ENCODE data around the gene PGLYRP1. TPM values are rescaled to one million over a fixed set of nuclear protein-coding genes. Genes with fewer than 3 reads are reported as not detected.

PGLYRP1 gene
- total and polyA plus RNA-seq, 2 of the 13 experiments (the other 11 are each of a cell fraction or from before 2014, with no cell fraction given): not detected

GRCh38 chr19:45976178-45976577 is 46.7 kb downstream of the PGLYRP1 start:
- POLR2A ChIA-PET: no interaction called here
- H3K27me3 ChIP-seq (ENCODE audit: control insufficient read depth in 1 of 2, insufficient read depth in 2 of 2, low read length in 2 of 2): peaks cover 1 to 40% of the 10 kb centered on the region in 2 experiments
- H3K36me3 ChIP-seq (replicated peaks in 1 of 2; ENCODE audit: control insufficient read depth in 1 of 2, insufficient read depth in 2 of 2, low read length in 2 of 2): no peaks in the 10 kb centered on the region
- H2AFZ ChIP-seq (ENCODE audit: low read length): no peak overlapping the region
- no TSS peak for BruUV-seq (replicated peaks)
- H3K9ac ChIP-seq (ENCODE audit: insufficient read depth, low read depth, low read length): no peak overlapping the region
- no peak overlapping the region for H3K27ac ChIP-seq (ENCODE audit: extremely low read length, insufficient read depth, low read length)
- ATAC-seq (no peak), FAIRE-seq (no peak), DNase-seq (ENCODE audit: low spot score) (no peak)
- intact Hi-C loops (cut with micrococcal nuclease; ENCODE audit: unreplicated experiment) (no loop called here), in situ Hi-C loops (cut with HindIII; ENCODE audit: extremely low pct_ligation_motif_present, low pct_unique_long_range_greater_than_20kb) (no loop called here)
- CTCF ChIA-PET (ENCODE audit: low intra/inter-chr PET ratio, low total read pairs): no interaction called here
- no peak overlapping the region for H3K4me3 ChIP-seq (replicated peaks in 1 of 3; ENCODE audit: insufficient read depth in 1 of 3, low read depth in 2 of 3, low read length in 3 of 3)
- H3K4me1 ChIP-seq (ENCODE audit: insufficient read depth, low read length): no peaks in the 10 kb centered on the region
- WGBS (ENCODE audit: low lambda C conversion rate): 20% methylated on average over 4 of the region's 14 CpGs
- H3K4me2 ChIP-seq (ENCODE audit: low read depth, low read length): no peak overlapping the region
- TF ChIP-seq ZNF235 (CRISPR knock-in tag; IDR thresholded peaks at IDR 0.05; ENCODE audit: borderline replicate concordance) (no peak), RFX1 (IDR thresholded peaks at IDR 0.05) (0 out of 2 replicates have a peak, but pooled peaks have one; percentile 40)
- H3K9me3 ChIP-seq (ENCODE audit: low read length): no peaks in the 10 kb centered on the region
- no peaks in the 10 kb centered on the region for H4K20me1 ChIP-seq (ENCODE audit: insufficient read depth, low read length)
- H3K79me2 ChIP-seq (ENCODE audit: insufficient read depth, low read length): no peaks in the 10 kb centered on the region

GRCh38 chr19:45975306-45976070 is 47.4 kb downstream of the PGLYRP1 start:
- H3K27me3 ChIP-seq (ENCODE audit: control insufficient read depth in 1 of 2, insufficient read depth in 2 of 2, low read length in 2 of 2): peaks cover 1 to 40% of the 10 kb centered on the region in 2 experiments
- no peaks in the 10 kb centered on the region for H3K36me3 ChIP-seq (replicated peaks in 1 of 2; ENCODE audit: control insufficient read depth in 1 of 2, insufficient read depth in 2 of 2, low read length in 2 of 2)
- no peak for DNase-seq (ENCODE audit: low spot score)
- no peaks in the 10 kb centered on the region for H3K79me2 ChIP-seq (ENCODE audit: insufficient read depth, low read length)
- ChIA-PET POLR2A (no interaction called here), CTCF (ENCODE audit: low intra/inter-chr PET ratio, low total read pairs) (no interaction called here)
- H3K9me3 ChIP-seq (ENCODE audit: low read length): no peaks in the 10 kb centered on the region
- intact Hi-C loops (cut with micrococcal nuclease; ENCODE audit: unreplicated experiment): no loop called here
- no peak overlapping the region for H3K9ac ChIP-seq (ENCODE audit: insufficient read depth, low read depth, low read length)
- WGBS (ENCODE audit: low lambda C conversion rate): 10% methylated on average over 7 of the region's 11 CpGs
- no peak overlapping the region for H3K27ac ChIP-seq (ENCODE audit: extremely low read length, insufficient read depth, low read length)
- H2AFZ ChIP-seq (ENCODE audit: low read length): no peak overlapping the region
- no peak for FAIRE-seq
- no peak for ATAC-seq
- in situ Hi-C loops (cut with HindIII; ENCODE audit: extremely low pct_ligation_motif_present, low pct_unique_long_range_greater_than_20kb): no loop called here
- H3K4me3 ChIP-seq (replicated peaks in 1 of 3; ENCODE audit: insufficient read depth in 1 of 3, low read depth in 2 of 3, low read length in 3 of 3): no peak overlapping the region
- no TSS peak for BruUV-seq (replicated peaks)
- H4K20me1 ChIP-seq (ENCODE audit: insufficient read depth, low read length): no peaks in the 10 kb centered on the region
- H3K4me1 ChIP-seq (ENCODE audit: insufficient read depth, low read length): no peaks in the 10 kb centered on the region
- no peak overlapping the region for H3K4me2 ChIP-seq (ENCODE audit: low read depth, low read length)
- TF ChIP-seq MXD1 (CRISPR knock-in tag; IDR thresholded peaks at IDR 0.05) (no peak), GLMP (CRISPR knock-in tag; IDR thresholded peaks at IDR 0.05; ENCODE audit: borderline replicate concordance) (no peak), REPIN1 (CRISPR knock-in tag; IDR thresholded peaks at IDR 0.05; ENCODE audit: borderline replicate concordance, low read depth) (no peak), THYN1 (CRISPR knock-in tag; IDR thresholded peaks at IDR 0.05; ENCODE audit: borderline replicate concordance, low read depth) (no peak), NR3C1 (CRISPR knock-in tag; IDR thresholded peaks at IDR 0.05) (no peak), ZNF44 (CRISPR knock-in tag; IDR thresholded peaks at IDR 0.05) (no peak), TAF1 (CRISPR knock-in tag; IDR thresholded peaks at IDR 0.05) (no peak), EHMT2 (IDR thresholded peaks at IDR 0.05; ENCODE audit: borderline replicate concordance, low read depth, low read length) (no peak), ZNF260 (CRISPR knock-in tag; IDR thresholded peaks at IDR 0.05; ENCODE audit: borderline replicate concordance, low read depth) (no peak), HMG20A (CRISPR knock-in tag; IDR thresholded peaks at IDR 0.05; ENCODE audit: borderline replicate concordance) (no peak), TRIM22 (IDR thresholded peaks at IDR 0.05) (no peak), RFX5 (IDR thresholded peaks at IDR 0.05; ENCODE audit: low read depth, low read length) (no peak), SPEN (CRISPR knock-in tag; IDR thresholded peaks at IDR 0.05; ENCODE audit: low read depth) (no peak), SMC3 (IDR thresholded peaks at IDR 0.05; ENCODE audit: low read length) (no peak)

All from HepG2 (cell line).